Measurements from ENCODE around the gene ATP1B3.

DNA sequence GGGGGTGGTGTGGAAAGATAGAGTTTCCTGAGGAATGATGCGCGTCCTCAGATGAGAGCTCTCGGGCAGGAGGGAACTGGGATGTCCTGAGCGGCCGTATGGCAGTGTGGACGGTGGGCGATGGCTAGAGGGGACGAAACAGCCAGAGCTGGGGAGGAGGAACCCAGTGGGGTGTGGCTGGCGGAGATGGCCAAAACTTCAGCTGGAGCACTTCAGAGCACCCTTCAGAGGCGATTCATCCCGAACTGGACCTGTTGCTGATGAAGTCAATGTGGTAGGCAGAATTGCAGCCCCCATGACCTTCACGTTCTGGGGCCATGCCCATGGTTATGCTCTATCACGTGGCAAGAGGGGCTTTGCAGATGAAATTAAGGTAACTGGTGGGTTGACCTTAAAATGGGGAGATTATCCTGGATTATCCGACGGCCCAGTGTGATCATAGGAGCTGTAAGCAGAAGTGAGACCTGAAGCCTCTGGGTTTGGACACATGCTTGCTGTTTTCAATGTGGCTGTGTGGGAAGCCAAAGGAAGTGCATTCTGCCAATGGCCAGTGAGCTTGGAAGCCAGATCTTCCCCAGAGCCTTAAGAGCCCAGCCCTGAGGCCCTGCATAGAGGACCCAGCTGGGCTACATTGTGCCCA lies 52.3 kb downstream of the ATP1B3 start:
- TF ChIP-seq, protein P1, sequence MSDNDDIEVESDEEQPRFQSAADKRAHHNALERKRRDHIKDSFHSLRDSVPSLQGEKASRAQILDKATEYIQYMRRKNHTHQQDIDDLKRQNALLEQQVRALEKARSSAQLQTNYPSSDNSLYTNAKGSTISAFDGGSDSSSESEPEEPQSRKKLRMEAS (IDR thresholded peaks at IDR 0.05): no peak
- TF ChIP-seq ZSCAN20 (CRISPR knock-in tag; IDR thresholded peaks at IDR 0.05; ENCODE audit: borderline replicate concordance): no peak
- no peak for TF ChIP-seq ARNT (IDR thresholded peaks at IDR 0.05)
- no peak for TF ChIP-seq YY1 (IDR thresholded peaks at IDR 0.05; ENCODE audit: insufficient read depth, insufficient replicate concordance, low read depth, low read length)
- TF ChIP-seq ZFP82 (CRISPR knock-in tag; IDR thresholded peaks at IDR 0.05; ENCODE audit: borderline replicate concordance): no peak
- TF ChIP-seq ZNF460 (CRISPR knock-in tag; IDR thresholded peaks at IDR 0.05; ENCODE audit: borderline replicate concordance): no peak
- no peak for TF ChIP-seq KAT7 (CRISPR knock-in tag; IDR thresholded peaks at IDR 0.05; ENCODE audit: borderline replicate concordance)

Measured in HepG2 (cell line).